WTC11 (cell line): Measurements from ENCODE around the gene SEC24C. TPM values are rescaled to one million over a fixed set of nuclear protein-coding genes. Genes with fewer than 3 reads are reported as not detected.

Experiments
- ATAC-seq: fragments of 200-7000 bp; cut with Tn5 transposase; 2 replicates; pipeline ENCODE4 v1.10.0; 2021; ENCODE audit warnings: mild to moderate bottlenecking, moderate library complexity
- CTCF ChIA-PET: fragments of 300-600 bp; sonication (Branson Sonifier 250); formaldehyde crosslinking; loops from one replicate; lab custom pipeline; 2021; ENCODE audit warnings: antibody characterized with exemption; lab: Charles Lee
- POLR2A ChIA-PET: fragments of 350-600 bp; sonication (Branson Sonifier 250); formaldehyde crosslinking; loops from one replicate; lab custom pipeline; 2021; ENCODE audit warnings: antibody characterized with exemption; lab: Charles Lee
- DNase-seq: peaks from one replicate; pipeline ENCODE4 v3.0.0; 2021; ENCODE audit warnings: low spot score
- H3K27ac Mint-ChIP-seq: 2 replicates; pipeline ENCODE4 v1.8.0; 2021; ENCODE audit warnings: mixed read lengths
- H3K27me3 Mint-ChIP-seq: 2 replicates; pipeline ENCODE4 v1.8.0; 2021; ENCODE audit warnings: low read depth, mild to moderate bottlenecking, moderate library complexity, mixed read lengths
- H3K36me3 Mint-ChIP-seq: 2 replicates; pipeline ENCODE4 v1.8.0; 2021; ENCODE audit warnings: mixed read lengths
- H3K4me1 Mint-ChIP-seq: 2 replicates; pipeline ENCODE4 v1.8.0; 2022; ENCODE audit warnings: mixed read lengths
- H3K4me3 Mint-ChIP-seq: 2 replicates; pipeline ENCODE4 v1.8.0; 2021; ENCODE audit warnings: mild to moderate bottlenecking, moderate library complexity, mixed read lengths
- H3K9me3 Mint-ChIP-seq: 2 replicates; pipeline ENCODE4 v1.8.0; 2021; ENCODE audit warnings: mixed read lengths
- ATF1 ChIP-seq: sonication (generic); formaldehyde crosslinking; IDR thresholded peaks from 2 replicates; pipeline ENCODE4 v1.8.1; 2023; ENCODE audit warnings: mild to moderate bottlenecking, moderate library complexity, missing genetic modification reagents
- EMX1 ChIP-seq: fragments of 250-450 bp; sonication (Bioruptor Pico); IDR thresholded peaks from 2 replicates; pipeline ENCODE4 v1.8.0; 2021; ENCODE audit warnings: mild to moderate bottlenecking
- ERG ChIP-seq: fragments of 250-450 bp; sonication (Bioruptor Pico); IDR thresholded peaks from 2 replicates; pipeline ENCODE4 v1.8.0; 2021; ENCODE audit warnings: mild to moderate bottlenecking
- GRHL2 ChIP-seq: fragments of 250-450 bp; sonication (Bioruptor Pico); IDR thresholded peaks from 2 replicates; pipeline ENCODE4 v1.8.0; 2022; ENCODE audit warnings: mild to moderate bottlenecking, moderate library complexity; ENCODE audit not compliant: insufficient replicate concordance, severe bottlenecking
- GTF2I ChIP-seq: fragments of 250-450 bp; sonication (Bioruptor Pico); conservative IDR thresholded peaks from 2 replicates; pipeline ENCODE4 v1.4.0; 2021; ENCODE audit warnings: mild to moderate bottlenecking
- IRF2 ChIP-seq: sonication (generic); formaldehyde crosslinking; IDR thresholded peaks from 2 replicates; pipeline ENCODE4 v1.8.0; 2022; ENCODE audit warnings: low read depth, missing genetic modification reagents, borderline replicate concordance
- MLX ChIP-seq: sonication (generic); formaldehyde crosslinking; IDR thresholded peaks from 2 replicates; pipeline ENCODE4 v1.8.1; 2023; ENCODE audit warnings: mild to moderate bottlenecking, missing genetic modification reagents, moderate library complexity
- MXD4 ChIP-seq: fragments of 250-450 bp; sonication (Bioruptor Pico); IDR thresholded peaks from 2 replicates; pipeline ENCODE4 v1.8.0; 2021; ENCODE audit warnings: mild to moderate bottlenecking, moderate library complexity, borderline replicate concordance
- MYBL2 ChIP-seq: sonication (generic); formaldehyde crosslinking; IDR thresholded peaks from 2 replicates; pipeline ENCODE4 v1.8.1; 2023; ENCODE audit warnings: mild to moderate bottlenecking, moderate library complexity, missing genetic modification reagents
- NFE2L1 ChIP-seq: sonication (generic); formaldehyde crosslinking; IDR thresholded peaks from 2 replicates; pipeline ENCODE4 v1.8.1; 2023; ENCODE audit warnings: missing genetic modification reagents
- OVOL2 ChIP-seq: fragments of 250-450 bp; sonication (Bioruptor Pico); IDR thresholded peaks from 2 replicates; pipeline ENCODE4 v1.9.0; 2021; ENCODE audit warnings: mild to moderate bottlenecking, borderline replicate concordance
- PRRX2 ChIP-seq: fragments of 250-450 bp; sonication (Bioruptor Pico); IDR thresholded peaks from 2 replicates; pipeline ENCODE4 v1.8.0; 2021; ENCODE audit warnings: mild to moderate bottlenecking
- RORB ChIP-seq: fragments of 250-450 bp; sonication (Bioruptor Pico); IDR thresholded peaks from 2 replicates; pipeline ENCODE4 v1.9.0; 2021; ENCODE audit warnings: mild to moderate bottlenecking
- ZNF232 ChIP-seq: sonication (generic); formaldehyde crosslinking; IDR thresholded peaks from 2 replicates; pipeline ENCODE4 v1.8.0; 2022; ENCODE audit warnings: mild to moderate bottlenecking, missing genetic modification reagents
- ZNF396 ChIP-seq: fragments of 250-450 bp; sonication (Bioruptor Pico); IDR thresholded peaks from 2 replicates; pipeline ENCODE4 v1.8.0; 2021; ENCODE audit warnings: mild to moderate bottlenecking, moderate library complexity, borderline replicate concordance
- ZNF423 ChIP-seq: fragments of 250-450 bp; sonication (Bioruptor Pico); IDR thresholded peaks from 2 replicates; pipeline ENCODE4 v2.1.2; 2022; ENCODE audit warnings: mild to moderate bottlenecking, moderate library complexity
- ZNF671 ChIP-seq: fragments of 250-450 bp; sonication (Bioruptor Pico); IDR thresholded peaks from 2 replicates; pipeline ENCODE4 v1.8.0; 2021; ENCODE audit warnings: mild to moderate bottlenecking
- total RNA-seq: library from RNA; stranded (reverse); gene quantifications from 3 replicates; pipeline ENCODE4 v1.2.3, GENCODE V29; 2021
- TF ChIP-seq, protein P1 (sequence below): fragments of 250-450 bp; sonication (Bioruptor Pico); IDR thresholded peaks from 2 replicates; pipeline ENCODE4 v1.9.0; 2021; ENCODE audit warnings: moderate library complexity, mild to moderate bottlenecking, inconsistent platforms, borderline replicate concordance
- TF ChIP-seq, protein P2 (sequence below): fragments of 250-450 bp; sonication (Bioruptor Pico); IDR thresholded peaks from 2 replicates; pipeline ENCODE4 v2.1.2; 2022; ENCODE audit warnings: mild to moderate bottlenecking, moderate library complexity
- TF ChIP-seq, protein P3 (sequence below): sonication (generic); formaldehyde crosslinking; IDR thresholded peaks from 2 replicates; pipeline ENCODE4 v1.8.0; 2023; ENCODE audit warnings: mild to moderate bottlenecking, missing genetic modification reagents
- TF ChIP-seq, protein P4 (sequence below): sonication (generic); formaldehyde crosslinking; IDR thresholded peaks from 2 replicates; pipeline ENCODE4 v1.8.0; 2022; ENCODE audit warnings: mild to moderate bottlenecking, missing genetic modification reagents
- TF ChIP-seq, protein P5 (sequence below): fragments of 250-450 bp; sonication (Bioruptor Pico); IDR thresholded peaks from 2 replicates; pipeline ENCODE4 v1.9.0; 2021; ENCODE audit warnings: mild to moderate bottlenecking

Gene SEC24C
- total RNA-seq, 1 experiment from 2014 or later, result 74.2 TPM

- no peak for TF ChIP-seq ERG (CRISPR knock-in tag)
- no peak for TF ChIP-seq ATF1 (CRISPR knock-in tag)
- TF ChIP-seq GTF2I (CRISPR knock-in tag), result no peak
- no peak for TF ChIP-seq MYBL2 (CRISPR knock-in tag)
- TF ChIP-seq ZNF232 (CRISPR knock-in tag), result no peak
Measured at GRCh38 chr10:73801253-73801590, 57.0 kb downstream of the SEC24C start (continued).

GRCh38 chr10:73802276-73802991, 58.3 kb downstream of the SEC24C start:
- H3K36me3 Mint-ChIP-seq, result peaks cover 53% of the 10 kb centered on the region
- H3K27me3 Mint-ChIP-seq, result no peaks in the 10 kb centered on the region
- no peaks in the 10 kb centered on the region for H3K9me3 Mint-ChIP-seq
- no peak for DNase-seq
- H3K27ac Mint-ChIP-seq, result no peak overlapping the region
- CTCF ChIA-PET, result no interaction called here
- POLR2A ChIA-PET, result no interaction called here
- TF ChIP-seq MXD4 (CRISPR knock-in tag) (no peak), GTF2I (CRISPR knock-in tag) (no peak), EMX1 (no peak), GRHL2 (CRISPR knock-in tag) (no peak), OVOL2 (no peak), IRF2 (no peak), NFE2L1 (CRISPR knock-in tag) (no peak), MLX (CRISPR knock-in tag) (no peak), ZNF396 (CRISPR knock-in tag) (no peak), PRRX2 (CRISPR knock-in tag) (no peak), RORB (no peak)
- TF ChIP-seq, protein P1, sequence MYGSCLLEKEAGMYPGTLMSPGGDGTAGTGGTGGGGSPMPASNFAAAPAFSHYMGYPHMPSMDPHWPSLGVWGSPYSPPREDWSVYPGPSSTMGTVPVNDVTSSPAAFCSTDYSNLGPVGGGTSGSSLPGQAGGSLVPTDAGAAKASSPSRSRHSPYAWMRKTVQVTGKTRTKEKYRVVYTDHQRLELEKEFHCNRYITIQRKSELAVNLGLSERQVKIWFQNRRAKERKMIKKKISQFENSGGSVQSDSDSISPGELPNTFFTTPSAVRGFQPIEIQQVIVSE, result no peak
- TF ChIP-seq, all 79 proteins: peak for 0
- H3K4me3 Mint-ChIP-seq, result no peak overlapping the region
- no peaks in the 10 kb centered on the region for H3K4me1 Mint-ChIP-seq
- ATAC-seq, result peak; percentile 43

DNA sequence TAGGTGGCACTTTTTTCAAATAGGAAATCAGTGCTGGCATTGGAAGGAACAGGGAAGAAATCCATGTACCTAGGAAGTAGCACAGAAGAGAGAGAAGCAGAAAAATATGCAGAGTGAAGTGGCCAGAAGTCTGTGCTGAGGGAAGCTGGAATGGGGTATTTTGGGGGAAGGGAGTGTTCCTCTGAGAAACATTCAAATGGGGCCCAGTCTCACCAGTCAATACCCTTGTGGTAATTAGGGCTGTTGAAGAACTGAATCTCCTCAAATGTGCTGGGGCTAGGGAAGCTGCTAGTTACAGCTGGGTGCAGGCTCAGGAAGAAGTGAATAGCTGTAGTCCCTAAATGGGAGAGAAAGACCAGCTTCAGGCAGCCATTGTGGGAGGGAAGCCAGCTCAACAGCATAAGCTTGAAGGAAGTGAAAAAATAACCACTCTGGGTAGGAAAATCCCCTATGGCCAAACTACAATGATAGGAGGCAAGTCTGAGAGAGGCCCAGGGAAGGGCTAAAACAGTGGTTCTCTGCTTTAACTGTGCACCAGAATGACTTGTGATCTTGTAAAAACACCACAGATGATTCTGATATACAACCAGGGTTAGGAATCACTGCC, 59.6 kb downstream of the SEC24C start:
- Mint-ChIP-seq H3K36me3 (peaks cover 49% of the 10 kb centered on the region), H3K4me3 (no peak overlapping the region), H3K27ac (no peak overlapping the region), H3K9me3 (no peaks in the 10 kb centered on the region), H3K4me1 (no peaks in the 10 kb centered on the region), H3K27me3 (no peaks in the 10 kb centered on the region)
- ChIA-PET CTCF (no interaction called here), POLR2A (no interaction called here)
- DNase-seq (no peak), ATAC-seq (no peak)
- TF ChIP-seq ZNF671 (CRISPR knock-in tag), result no peak
- TF ChIP-seq MXD4 (CRISPR knock-in tag), result no peak
- no peak for TF ChIP-seq IRF2
- TF ChIP-seq PRRX2 (CRISPR knock-in tag), result no peak
- TF ChIP-seq, protein P2, sequence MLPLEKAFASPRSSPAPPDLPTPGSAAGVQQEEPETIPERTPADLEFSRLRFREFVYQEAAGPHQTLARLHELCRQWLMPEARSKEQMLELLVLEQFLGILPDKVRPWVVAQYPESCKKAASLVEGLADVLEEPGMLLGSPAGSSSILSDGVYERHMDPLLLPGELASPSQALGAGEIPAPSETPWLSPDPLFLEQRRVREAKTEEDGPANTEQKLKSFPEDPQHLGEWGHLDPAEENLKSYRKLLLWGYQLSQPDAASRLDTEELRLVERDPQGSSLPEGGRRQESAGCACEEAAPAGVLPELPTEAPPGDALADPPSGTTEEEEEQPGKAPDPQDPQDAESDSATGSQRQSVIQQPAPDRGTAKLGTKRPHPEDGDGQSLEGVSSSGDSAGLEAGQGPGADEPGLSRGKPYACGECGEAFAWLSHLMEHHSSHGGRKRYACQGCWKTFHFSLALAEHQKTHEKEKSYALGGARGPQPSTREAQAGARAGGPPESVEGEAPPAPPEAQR (CRISPR knock-in tag), result no peak
- TF ChIP-seq, protein P3, sequence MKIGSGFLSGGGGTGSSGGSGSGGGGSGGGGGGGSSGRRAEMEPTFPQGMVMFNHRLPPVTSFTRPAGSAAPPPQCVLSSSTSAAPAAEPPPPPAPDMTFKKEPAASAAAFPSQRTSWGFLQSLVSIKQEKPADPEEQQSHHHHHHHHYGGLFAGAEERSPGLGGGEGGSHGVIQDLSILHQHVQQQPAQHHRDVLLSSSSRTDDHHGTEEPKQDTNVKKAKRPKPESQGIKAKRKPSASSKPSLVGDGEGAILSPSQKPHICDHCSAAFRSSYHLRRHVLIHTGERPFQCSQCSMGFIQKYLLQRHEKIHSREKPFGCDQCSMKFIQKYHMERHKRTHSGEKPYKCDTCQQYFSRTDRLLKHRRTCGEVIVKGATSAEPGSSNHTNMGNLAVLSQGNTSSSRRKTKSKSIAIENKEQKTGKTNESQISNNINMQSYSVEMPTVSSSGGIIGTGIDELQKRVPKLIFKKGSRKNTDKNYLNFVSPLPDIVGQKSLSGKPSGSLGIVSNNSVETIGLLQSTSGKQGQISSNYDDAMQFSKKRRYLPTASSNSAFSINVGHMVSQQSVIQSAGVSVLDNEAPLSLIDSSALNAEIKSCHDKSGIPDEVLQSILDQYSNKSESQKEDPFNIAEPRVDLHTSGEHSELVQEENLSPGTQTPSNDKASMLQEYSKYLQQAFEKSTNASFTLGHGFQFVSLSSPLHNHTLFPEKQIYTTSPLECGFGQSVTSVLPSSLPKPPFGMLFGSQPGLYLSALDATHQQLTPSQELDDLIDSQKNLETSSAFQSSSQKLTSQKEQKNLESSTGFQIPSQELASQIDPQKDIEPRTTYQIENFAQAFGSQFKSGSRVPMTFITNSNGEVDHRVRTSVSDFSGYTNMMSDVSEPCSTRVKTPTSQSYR, result no peak
- TF ChIP-seq, protein P4, sequence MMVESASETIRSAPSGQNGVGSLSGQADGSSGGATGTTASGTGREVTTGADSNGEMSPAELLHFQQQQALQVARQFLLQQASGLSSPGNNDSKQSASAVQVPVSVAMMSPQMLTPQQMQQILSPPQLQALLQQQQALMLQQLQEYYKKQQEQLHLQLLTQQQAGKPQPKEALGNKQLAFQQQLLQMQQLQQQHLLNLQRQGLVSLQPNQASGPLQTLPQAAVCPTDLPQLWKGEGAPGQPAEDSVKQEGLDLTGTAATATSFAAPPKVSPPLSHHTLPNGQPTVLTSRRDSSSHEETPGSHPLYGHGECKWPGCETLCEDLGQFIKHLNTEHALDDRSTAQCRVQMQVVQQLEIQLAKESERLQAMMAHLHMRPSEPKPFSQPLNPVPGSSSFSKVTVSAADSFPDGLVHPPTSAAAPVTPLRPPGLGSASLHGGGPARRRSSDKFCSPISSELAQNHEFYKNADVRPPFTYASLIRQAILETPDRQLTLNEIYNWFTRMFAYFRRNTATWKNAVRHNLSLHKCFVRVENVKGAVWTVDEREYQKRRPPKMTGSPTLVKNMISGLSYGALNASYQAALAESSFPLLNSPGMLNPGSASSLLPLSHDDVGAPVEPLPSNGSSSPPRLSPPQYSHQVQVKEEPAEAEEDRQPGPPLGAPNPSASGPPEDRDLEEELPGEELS (CRISPR knock-in tag), result no peak
- TF ChIP-seq, protein P5, sequence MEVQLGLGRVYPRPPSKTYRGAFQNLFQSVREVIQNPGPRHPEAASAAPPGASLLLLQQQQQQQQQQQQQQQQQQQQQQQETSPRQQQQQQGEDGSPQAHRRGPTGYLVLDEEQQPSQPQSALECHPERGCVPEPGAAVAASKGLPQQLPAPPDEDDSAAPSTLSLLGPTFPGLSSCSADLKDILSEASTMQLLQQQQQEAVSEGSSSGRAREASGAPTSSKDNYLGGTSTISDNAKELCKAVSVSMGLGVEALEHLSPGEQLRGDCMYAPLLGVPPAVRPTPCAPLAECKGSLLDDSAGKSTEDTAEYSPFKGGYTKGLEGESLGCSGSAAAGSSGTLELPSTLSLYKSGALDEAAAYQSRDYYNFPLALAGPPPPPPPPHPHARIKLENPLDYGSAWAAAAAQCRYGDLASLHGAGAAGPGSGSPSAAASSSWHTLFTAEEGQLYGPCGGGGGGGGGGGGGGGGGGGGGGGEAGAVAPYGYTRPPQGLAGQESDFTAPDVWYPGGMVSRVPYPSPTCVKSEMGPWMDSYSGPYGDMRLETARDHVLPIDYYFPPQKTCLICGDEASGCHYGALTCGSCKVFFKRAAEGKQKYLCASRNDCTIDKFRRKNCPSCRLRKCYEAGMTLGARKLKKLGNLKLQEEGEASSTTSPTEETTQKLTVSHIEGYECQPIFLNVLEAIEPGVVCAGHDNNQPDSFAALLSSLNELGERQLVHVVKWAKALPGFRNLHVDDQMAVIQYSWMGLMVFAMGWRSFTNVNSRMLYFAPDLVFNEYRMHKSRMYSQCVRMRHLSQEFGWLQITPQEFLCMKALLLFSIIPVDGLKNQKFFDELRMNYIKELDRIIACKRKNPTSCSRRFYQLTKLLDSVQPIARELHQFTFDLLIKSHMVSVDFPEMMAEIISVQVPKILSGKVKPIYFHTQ (CRISPR knock-in tag), result no peak
- TF ChIP-seq ZNF423 (CRISPR knock-in tag), result no peak
